IMR-90 (cell line): ENCODE data around the gene SLC25A5. TPM values are rescaled to one million over a fixed set of nuclear protein-coding genes. Genes with fewer than 3 reads are reported as not detected.

Experiments
- ATAC-seq: fragments of 200-7000 bp; cut with Tn5 transposase; 2 replicates; pipeline ENCODE4 v1.9.1; 2020; ENCODE audit warnings: low read depth, mild to moderate bottlenecking, moderate library complexity
- BruUV-seq: library from RNA; stranded (reverse); fragments of 400-500 nt; replicated peaks from 2 replicates; lab custom pipeline; 2021; lab: Mats Ljungman, UMichigan
- CTCF ChIA-PET: fragments of 300-600 bp; formaldehyde crosslinking; extraction: SDS; loops from one replicate; lab custom pipeline; 2021; ENCODE audit warnings: antibody characterized with exemption; lab: Yijun Ruan, JAX
- POLR2A ChIA-PET: fragments of 300-600 bp; sonication (Branson Sonifier 250); formaldehyde crosslinking; loops from one replicate; lab custom pipeline; 2022; ENCODE audit warnings: antibody characterized with exemption; ENCODE audit not compliant: unreplicated experiment; lab: Charles Lee
- DNase-seq: peaks from one replicate; pipeline ENCODE4 v3.0.0; 2013
- H2AFZ ChIP-seq: replicated peaks from 2 replicates; pipeline ENCODE3; 2013; ENCODE audit warnings: low read length, mild to moderate bottlenecking; ENCODE audit not compliant: poor library complexity
- H2AK5ac ChIP-seq: 2 replicates; pipeline ENCODE4 v1.6.1; 2013; ENCODE audit warnings: low read depth, low read length, inconsistent platforms
- H2AK9ac ChIP-seq: replicated peaks from 2 replicates; pipeline ENCODE3; 2013; ENCODE audit warnings: mild to moderate bottlenecking, low read depth, low read length, moderate library complexity; ENCODE audit not compliant: poor library complexity
- H2BK120ac ChIP-seq: 2 replicates; pipeline ENCODE4 v1.6.1; 2013; ENCODE audit warnings: low read depth, low read length, inconsistent platforms
- H2BK15ac ChIP-seq: 3 replicates; pipeline ENCODE4 v1.6.1; 2013; ENCODE audit warnings: low read depth, low read length, inconsistent platforms
- H2BK20ac ChIP-seq: 2 replicates; pipeline ENCODE4 v1.6.1; 2013; ENCODE audit warnings: low read depth, mild to moderate bottlenecking, inconsistent platforms, low read length, moderate library complexity
- H2BK5ac ChIP-seq: 2 replicates; pipeline ENCODE4 v1.6.1; 2013; ENCODE audit warnings: mild to moderate bottlenecking, low read depth, low read length, inconsistent platforms; ENCODE audit not compliant: poor library complexity, severe bottlenecking
- H3K14ac ChIP-seq: replicated peaks from 2 replicates; pipeline ENCODE4 v1.6.1; 2013; ENCODE audit warnings: low read depth, low read length, inconsistent platforms
- H3K18ac ChIP-seq: 2 replicates; pipeline ENCODE4 v1.6.1; 2013; ENCODE audit warnings: low read depth, low read length, control low read depth
- H3K23ac ChIP-seq: 2 replicates; pipeline ENCODE4 v1.6.1; 2013; ENCODE audit warnings: low read depth, low read length, inconsistent platforms
- H3K27ac ChIP-seq: 2 replicates; pipeline ENCODE4 v1.5.1; 2013; ENCODE audit warnings: mild to moderate bottlenecking, control low read depth, low read length; ENCODE audit not compliant: insufficient read depth
- H3K27me3 ChIP-seq: 2 replicates; pipeline ENCODE4 v1.6.1; 2013; ENCODE audit warnings: low read length; ENCODE audit not compliant: control insufficient read depth, insufficient read depth
- H3K36me3 ChIP-seq: 2 replicates; pipeline ENCODE4 v1.6.1; 2013; ENCODE audit warnings: low read length, mixed read lengths; ENCODE audit not compliant: control insufficient read depth, insufficient read depth
- H3K4ac ChIP-seq: 2 replicates; pipeline ENCODE4 v1.6.1; 2013; ENCODE audit warnings: low read depth, low read length, inconsistent platforms
- H3K4me1 ChIP-seq: 2 replicates; pipeline ENCODE4 v1.6.1; 2013; ENCODE audit warnings: low read length, mixed read lengths; ENCODE audit not compliant: control insufficient read depth, insufficient read depth
- H3K4me2 ChIP-seq: 2 replicates; pipeline ENCODE4 v1.6.1; 2013; ENCODE audit warnings: low read depth, mild to moderate bottlenecking, control low read depth, low read length, moderate library complexity
- H3K4me3 ChIP-seq: 2 replicates; pipeline ENCODE4 v1.5.1; 2013; ENCODE audit warnings: low read depth, mild to moderate bottlenecking, control low read depth, low read length, moderate library complexity; ENCODE audit not compliant: insufficient read depth
- H3K56ac ChIP-seq: 2 replicates; pipeline ENCODE4 v1.6.1; 2013; ENCODE audit warnings: low read length, inconsistent platforms; ENCODE audit not compliant: insufficient read depth; ENCODE audit errors: extremely low read depth
- H3K79me1 ChIP-seq, 2 experiments: 2 replicates each; pipeline ENCODE4 v1.6.1; 2013; ENCODE audit warnings: low read length in 2 of 2, inconsistent platforms in 1 of 2, low read depth in 1 of 2
- H3K9ac ChIP-seq: 2 replicates; pipeline ENCODE4 v1.6.1; 2013; ENCODE audit warnings: low read depth, low read length, control low read depth
- H3K9me1 ChIP-seq: 2 replicates; pipeline ENCODE4 v1.6.1; 2013; ENCODE audit warnings: low read length, inconsistent platforms; ENCODE audit not compliant: insufficient read depth
- H3K9me3 ChIP-seq: 2 replicates; pipeline ENCODE4 v1.6.1; 2013; ENCODE audit warnings: low read length; ENCODE audit not compliant: control insufficient read depth, insufficient read depth
- H4K20me1 ChIP-seq: 2 replicates; pipeline ENCODE4 v1.6.1; 2013; ENCODE audit warnings: low read length, inconsistent platforms; ENCODE audit not compliant: insufficient read depth
- H4K5ac ChIP-seq: 2 replicates; pipeline ENCODE4 v1.6.1; 2013; ENCODE audit warnings: mild to moderate bottlenecking, low read depth, low read length, control low read depth
- H4K8ac ChIP-seq, 2 experiments: 2 replicates each; pipeline ENCODE4 v1.6.1; 2013; ENCODE audit warnings: low read depth in 2 of 2, low read length in 2 of 2, control low read depth in 1 of 2, inconsistent platforms in 1 of 2
- H4K91ac ChIP-seq: 2 replicates; pipeline ENCODE4 v1.6.1; 2013; ENCODE audit warnings: low read depth, low read length, inconsistent platforms; ENCODE audit not compliant: insufficient read depth
- BHLHE40 ChIP-seq: fragments of 150-350 bp; IDR thresholded peaks from 2 replicates; pipeline ENCODE4 v1.6.1; 2016; ENCODE audit warnings: mild to moderate bottlenecking, low read depth, low read length
- CHD1 ChIP-seq: IDR thresholded peaks from 2 replicates; pipeline ENCODE4 v1.6.1; 2012; ENCODE audit warnings: low read depth, low read length, improper control_type of control experiment
- MAZ ChIP-seq: IDR thresholded peaks from 2 replicates; pipeline ENCODE4 v1.6.1; 2012; ENCODE audit warnings: low read depth, mild to moderate bottlenecking, low read length, improper control_type of control experiment, moderate library complexity, borderline replicate concordance
- POLR2A ChIP-seq: IDR thresholded peaks from 2 replicates; pipeline ENCODE4 v1.6.1; 2012; ENCODE audit warnings: mild to moderate bottlenecking, low read depth, low read length
- RAD21 ChIP-seq: IDR thresholded peaks from 2 replicates; pipeline ENCODE4 v1.6.1; 2012; ENCODE audit warnings: low read length, improper control_type of control experiment
- SMC3 ChIP-seq: fragments of 150-350 bp; IDR thresholded peaks from 2 replicates; pipeline ENCODE4 v1.6.1; 2016; ENCODE audit warnings: low read depth, mild to moderate bottlenecking, antibody characterized with exemption, low read length, moderate library complexity
- WGBS, 2 experiments: methylation state at CpG; one replicate each; pipeline versions ENCODE4 v1.1.5 to v1.1.7; 2013; ENCODE audit warnings: missing lambda C conversion rate in 2 of 2; ENCODE audit not compliant: insufficient read length in 1 of 2; ENCODE audit errors: extremely low coverage in 2 of 2; 5-methylcytosine and 5-hydroxymethylcytosine counted together
- dilution Hi-C: fragments of 300-500 bp; cut with HindIII; formaldehyde crosslinking; loops from one replicate; pipeline ENCODE4 v1.14.3; 2018; ENCODE audit warnings: low sequenced_read_pairs; ENCODE audit not compliant: unreplicated experiment
- in situ Hi-C: fragments of 300-500 bp; cut with MboI; formaldehyde crosslinking; loops from 3 replicates; pipeline ENCODE4 v1.14.3; 2019; ENCODE audit warnings: low sequenced_read_pairs, inconsistent platforms, mixed read lengths
- intact Hi-C: fragments of 100-400 bp; cut with micrococcal nuclease; formaldehyde crosslinking; loops from 2 replicates; pipeline ENCODE4 v1.10.0; 2022
- polyA plus RNA-seq, 3 experiments: library from polyadenylated mRNA; depleted of rRNA; stranded (reverse); fragments of >200 nt; gene quantifications; 2 replicates each; pipeline ENCODE4 v1.2.3, GENCODE V29; 2012; ENCODE audit warnings: low replicate concordance in 1 of 3
- total RNA-seq: library from RNA; depleted of rRNA; stranded (reverse); fragments of >200 nt; gene quantifications from 2 replicates; pipeline ENCODE4 v1.2.3, GENCODE V29; 2012
- TF ChIP-seq, protein P1 (sequence below): fragments of 150-350 bp; IDR thresholded peaks from 2 replicates; pipeline ENCODE4 v1.6.1; 2017; ENCODE audit warnings: mild to moderate bottlenecking, antibody characterized with exemption, low read length, low read depth
- TF ChIP-seq, protein P2 (sequence below): fragments of 150-350 bp; IDR thresholded peaks from 2 replicates; pipeline ENCODE4 v1.6.1; 2016; ENCODE audit warnings: low read depth, mild to moderate bottlenecking, low read length, moderate library complexity, borderline replicate concordance
- TF ChIP-seq, protein P3 (sequence below): conservative IDR thresholded peaks from 2 replicates; pipeline ENCODE4 v1.5.1; 2012; ENCODE audit warnings: mild to moderate bottlenecking, low read depth, low read length, improper control_type of control experiment

SLC25A5 gene
- total and polyA plus RNA-seq, 2 of the 4 experiments (the other 2 are of a cell fraction): 216 to 337 TPM

DNA sequence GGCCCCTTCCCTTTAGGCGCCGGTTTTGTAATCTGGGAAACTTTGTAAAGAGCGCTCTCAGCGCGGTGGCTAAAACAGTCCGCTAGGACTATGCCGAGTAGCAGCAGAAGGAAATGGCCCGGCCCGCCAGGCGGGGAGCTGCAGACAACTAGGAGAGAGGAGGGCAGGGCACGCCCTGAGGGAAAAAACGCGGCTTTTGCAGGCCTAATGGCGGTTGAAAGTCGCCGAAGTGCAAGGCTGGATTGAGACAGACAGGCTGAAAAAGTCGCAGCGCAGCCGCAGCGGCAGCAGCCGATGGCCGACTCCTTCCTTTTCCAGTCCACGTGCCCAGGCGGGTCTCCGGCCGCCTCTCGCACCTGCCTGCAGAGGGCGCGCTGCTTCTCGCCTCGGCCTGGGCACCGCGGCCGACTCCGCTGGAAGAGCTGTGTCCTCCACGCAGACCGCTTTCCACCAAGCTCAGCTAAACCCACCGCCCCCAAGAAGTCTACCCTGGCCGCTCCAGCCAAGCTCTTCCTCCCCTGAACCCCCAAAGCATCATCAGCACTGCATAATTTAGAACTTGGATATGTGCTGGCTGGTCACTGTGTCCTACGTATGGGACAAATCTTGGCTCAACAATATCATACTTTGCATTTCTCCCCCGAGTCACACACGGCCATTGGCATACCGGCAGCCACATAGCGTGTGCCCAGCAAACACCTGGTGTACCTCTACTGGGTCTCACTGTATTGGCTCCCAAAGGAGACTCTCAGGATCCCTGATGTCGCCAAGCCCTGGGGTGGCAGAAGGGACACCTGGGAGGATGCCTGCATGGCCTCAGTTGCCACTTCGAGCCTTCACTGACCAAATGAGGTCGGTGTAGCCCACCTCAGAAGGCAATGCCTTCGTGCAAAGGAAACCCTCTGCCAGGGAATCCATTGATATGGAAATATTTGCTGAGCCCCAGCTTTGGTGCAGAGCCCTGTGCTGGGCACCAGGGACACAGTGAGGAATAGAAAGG, 14.5 kb downstream of the SLC25A5 start:
- 41% methylated on average over 29 of the region's 48 CpGs; no CpG with 5 or more reads in 1 of the 2 experiments for WGBS, 2 experiments
- CTCF ChIA-PET: interaction anchor here (0.8 to 1.5 kb wide), 7 partner anchors 10 to 30 kb away, joined by 3 to 6 read pairs (median 4); no protein-coding TSS in a partner anchor
- no TSS peak for BruUV-seq

More for the DNA sequence above, 14.5 kb downstream of the SLC25A5 start:
- Histone ChIP-seq H2AK9ac (peak overlapping the region; percentile 55), H3K27ac (peak overlapping the region; percentile 20; the same call in 1 of the 2 replicates), H3K4me2 (peak overlapping the region; percentile 85), H3K4me1 (peaks cover 4% of the 10 kb centered on the region; the same call in 1 of the 2 replicates), H3K79me1 (no peaks in the 10 kb centered on the region), H3K14ac (no peak overlapping the region), H3K9me3 (no peaks in the 10 kb centered on the region), H3K18ac (no peak overlapping the region), H3K56ac (no peak overlapping the region), H3K9ac (peak overlapping the region; percentile 54), H2BK20ac (no peak overlapping the region), H3K9me1 (no peaks in the 10 kb centered on the region), H3K23ac (no peak overlapping the region), H4K5ac (peak overlapping the region; percentile 84; the same call in 1 of the 2 replicates), H3K4ac (peak overlapping the region; percentile 20; the same call in 1 of the 2 replicates), H2AK5ac (no peak overlapping the region), H2AFZ (peak overlapping the region; percentile 95), H4K8ac (peak overlapping the region; percentile 55 to 56; a peak in 2 of 4 replicates), H2BK5ac (no peak overlapping the region), H3K36me3 (no peaks in the 10 kb centered on the region), H3K4me3 (peak overlapping the region; percentile 52), H3K27me3 (no peaks in the 10 kb centered on the region), H4K91ac (peak overlapping the region; percentile 23), H2BK120ac (peak overlapping the region; percentile 45; the same call in 1 of the 2 replicates), H4K20me1 (no peaks in the 10 kb centered on the region), H2BK15ac (no peak overlapping the region)
- in situ Hi-C loops (no loop called here), dilution Hi-C loops (no loop called here), intact Hi-C loops (loop anchor here (10.0 kb wide), 1 partner anchor 732 kb away; no protein-coding TSS in a partner anchor)
- POLR2A ChIA-PET: no interaction called here
- DNase-seq (peak; percentile 39), ATAC-seq (peak; percentile 76)
- TF ChIP-seq RAD21 (no peak), POLR2A (no peak), MAZ (no peak), BHLHE40 (peak; percentile 60; the same call in 1 of the 2 replicates), CHD1 (no peak), SMC3 (0 out of 2 replicates have a peak, but pooled peaks have one; percentile 4)
- TF ChIP-seq, protein P1, sequence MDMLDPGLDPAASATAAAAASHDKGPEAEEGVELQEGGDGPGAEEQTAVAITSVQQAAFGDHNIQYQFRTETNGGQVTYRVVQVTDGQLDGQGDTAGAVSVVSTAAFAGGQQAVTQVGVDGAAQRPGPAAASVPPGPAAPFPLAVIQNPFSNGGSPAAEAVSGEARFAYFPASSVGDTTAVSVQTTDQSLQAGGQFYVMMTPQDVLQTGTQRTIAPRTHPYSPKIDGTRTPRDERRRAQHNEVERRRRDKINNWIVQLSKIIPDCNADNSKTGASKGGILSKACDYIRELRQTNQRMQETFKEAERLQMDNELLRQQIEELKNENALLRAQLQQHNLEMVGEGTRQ: peak; percentile 64
- TF ChIP-seq, protein P2, sequence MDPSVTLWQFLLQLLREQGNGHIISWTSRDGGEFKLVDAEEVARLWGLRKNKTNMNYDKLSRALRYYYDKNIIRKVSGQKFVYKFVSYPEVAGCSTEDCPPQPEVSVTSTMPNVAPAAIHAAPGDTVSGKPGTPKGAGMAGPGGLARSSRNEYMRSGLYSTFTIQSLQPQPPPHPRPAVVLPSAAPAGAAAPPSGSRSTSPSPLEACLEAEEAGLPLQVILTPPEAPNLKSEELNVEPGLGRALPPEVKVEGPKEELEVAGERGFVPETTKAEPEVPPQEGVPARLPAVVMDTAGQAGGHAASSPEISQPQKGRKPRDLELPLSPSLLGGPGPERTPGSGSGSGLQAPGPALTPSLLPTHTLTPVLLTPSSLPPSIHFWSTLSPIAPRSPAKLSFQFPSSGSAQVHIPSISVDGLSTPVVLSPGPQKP: no peak
- TF ChIP-seq, protein P3, sequence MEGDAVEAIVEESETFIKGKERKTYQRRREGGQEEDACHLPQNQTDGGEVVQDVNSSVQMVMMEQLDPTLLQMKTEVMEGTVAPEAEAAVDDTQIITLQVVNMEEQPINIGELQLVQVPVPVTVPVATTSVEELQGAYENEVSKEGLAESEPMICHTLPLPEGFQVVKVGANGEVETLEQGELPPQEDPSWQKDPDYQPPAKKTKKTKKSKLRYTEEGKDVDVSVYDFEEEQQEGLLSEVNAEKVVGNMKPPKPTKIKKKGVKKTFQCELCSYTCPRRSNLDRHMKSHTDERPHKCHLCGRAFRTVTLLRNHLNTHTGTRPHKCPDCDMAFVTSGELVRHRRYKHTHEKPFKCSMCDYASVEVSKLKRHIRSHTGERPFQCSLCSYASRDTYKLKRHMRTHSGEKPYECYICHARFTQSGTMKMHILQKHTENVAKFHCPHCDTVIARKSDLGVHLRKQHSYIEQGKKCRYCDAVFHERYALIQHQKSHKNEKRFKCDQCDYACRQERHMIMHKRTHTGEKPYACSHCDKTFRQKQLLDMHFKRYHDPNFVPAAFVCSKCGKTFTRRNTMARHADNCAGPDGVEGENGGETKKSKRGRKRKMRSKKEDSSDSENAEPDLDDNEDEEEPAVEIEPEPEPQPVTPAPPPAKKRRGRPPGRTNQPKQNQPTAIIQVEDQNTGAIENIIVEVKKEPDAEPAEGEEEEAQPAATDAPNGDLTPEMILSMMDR: peak; percentile 58
